GM19025 (cell line): ENCODE results near the gene CFAP46.
"Not testable (repeated sequence)": the region's sequence is repeated elsewhere in the genome, so short reads cannot be mapped to it uniquely, and the experiment has no call there.

Experiments
- ATAC-seq: cut with Tn5 transposase; IDR thresholded peaks from one replicate; pipeline ENCODE4 v1.9.1; 2021; ENCODE audit warnings: mild to moderate bottlenecking, low read depth, moderate library complexity; ENCODE audit not compliant: unreplicated experiment

The CFAP46 gene

GRCh38 chr10:132931258-132932250, 10.8 kb downstream of the CFAP46 start:
- ATAC-seq = not testable (repeated sequence)

GRCh38 chr10:132930701-132931100, 11.7 kb downstream of the CFAP46 start:
- not testable (repeated sequence) for ATAC-seq

GRCh38 chr10:132929953-132930548, 12.3 kb downstream of the CFAP46 start:
- ATAC-seq = no peak

- ATAC-seq = no peak
These were observed 12.9 kb downstream of the CFAP46 start for GRCh38 chr10:132929480-132929879.

GRCh38 chr10:132928261-132928660, 14.1 kb downstream of the CFAP46 start:
- no peak for ATAC-seq

- no peak for ATAC-seq
These were observed 14.5 kb downstream of the CFAP46 start for GRCh38 chr10:132927824-132928223.

- ATAC-seq = no peak
These were observed 15.4 kb downstream of the CFAP46 start for GRCh38 chr10:132926777-132927650.

GRCh38 chr10:132926070-132926469, 16.3 kb downstream of the CFAP46 start:
- ATAC-seq = no peak

GRCh38 chr10:132925614-132926013, 16.8 kb downstream of the CFAP46 start:
- no peak for ATAC-seq

GRCh38 chr10:132925071-132925561, 17.3 kb downstream of the CFAP46 start:
- no peak for ATAC-seq

GRCh38 chr10:132924046-132924952, 18.1 kb downstream of the CFAP46 start:
- ATAC-seq = no peak

GRCh38 chr10:132923384-132923783, 19.0 kb downstream of the CFAP46 start:
- not testable (repeated sequence) for ATAC-seq

- ATAC-seq = no peak
These were observed 19.5 kb downstream of the CFAP46 start for GRCh38 chr10:132922872-132923271.

- no peak for ATAC-seq
These were observed 20.3 kb downstream of the CFAP46 start for GRCh38 chr10:132921818-132922807.

GRCh38 chr10:132921086-132921485, 21.3 kb downstream of the CFAP46 start:
- ATAC-seq = no peak

GRCh38 chr10:132920101-132920925, 22.1 kb downstream of the CFAP46 start:
- no peak for ATAC-seq

GRCh38 chr10:132919374-132920100, 22.8 kb downstream of the CFAP46 start:
- ATAC-seq = no peak
